ENCODE results near the gene IDH1. TPM values are rescaled to one million over a fixed set of nuclear protein-coding genes. Genes with fewer than 3 reads are reported as not detected.

Gene IDH1
- total RNA-seq, 2 donors from 2014 or later = 305 to 431 TPM

- peak; percentile 50 for DNase-seq
- peak; percentile 67 for TF ChIP-seq CTCF (conservative IDR thresholded peaks at IDR 0.05)
- no peaks in the 10 kb centered on the region for H3K9me3 ChIP-seq (ENCODE audit: control insufficient read depth, low read length)
- H3K27me3 ChIP-seq (ENCODE audit: control insufficient read depth, insufficient read depth, low read length, poor library complexity, severe bottlenecking) = no peaks in the 10 kb centered on the region
- H3K4me1 Mint-ChIP-seq = peaks cover 36% of the 10 kb centered on the region
- no peaks in the 10 kb centered on the region for H3K9me3 Mint-ChIP-seq
- H3K4me3 ChIP-seq (ENCODE audit: low read length) = no peak overlapping the region
- 87 to 94% methylated on average over 3 to 8 of the region's 10 CpGs for WGBS, 2 experiments (ENCODE audit: insufficient coverage in 1 of 2, insufficient read length in 1 of 2)
- peaks cover 25% of the 10 kb centered on the region for H3K36me3 ChIP-seq (ENCODE audit: control insufficient read depth, insufficient read depth, low read length)
- no peaks in the 10 kb centered on the region for H3K27me3 Mint-ChIP-seq (ENCODE audit: insufficient read depth)
- H3K4me1 ChIP-seq (ENCODE audit: control insufficient read depth, insufficient read depth, low read length) = no peaks in the 10 kb centered on the region
- H3K27ac ChIP-seq (ENCODE audit: low read depth, low read length) = no peak overlapping the region
- no peak overlapping the region for H3K9ac ChIP-seq (ENCODE audit: extremely low read depth, low read length, poor library complexity, severe bottlenecking)
- peak overlapping the region; percentile 56 for H3K27ac Mint-ChIP-seq
- H3K4me3 Mint-ChIP-seq = peak overlapping the region; percentile 99
- H3K36me3 Mint-ChIP-seq (ENCODE audit: low read depth) = peaks cover 22% of the 10 kb centered on the region
These were observed 1.4 kb upstream of the IDH1 start for GRCh38 chr2:208256192-208256782.

DNA sequence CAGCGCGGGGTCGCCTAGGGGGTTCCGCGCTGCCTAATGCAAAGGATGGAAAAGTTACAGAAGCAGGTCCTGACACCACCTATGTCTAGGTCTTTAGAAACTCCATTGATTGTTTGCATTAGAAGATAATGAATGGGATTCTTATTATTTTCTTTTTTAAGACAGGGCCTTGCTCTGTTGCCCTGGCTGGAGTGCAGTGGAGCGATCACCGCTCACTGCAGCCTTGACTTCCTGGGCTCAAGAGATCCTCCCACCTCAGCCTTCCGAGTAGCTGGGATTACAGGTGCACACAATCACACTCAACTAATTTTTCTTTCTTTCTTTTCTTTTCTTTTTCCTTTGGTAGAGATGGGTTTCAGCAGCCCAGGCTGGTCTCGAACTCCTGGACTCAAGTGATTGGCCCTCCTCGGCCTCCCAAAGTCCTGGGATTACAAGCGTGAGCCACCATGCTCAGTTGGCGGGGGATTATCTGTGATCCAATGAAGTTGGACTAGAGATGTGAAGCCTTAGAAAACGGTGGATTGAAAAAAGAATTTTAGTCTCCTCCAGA, 761 bp upstream of the IDH1 start:
- Histone ChIP-seq H3K9ac (ENCODE audit: extremely low read depth, low read length, poor library complexity, severe bottlenecking) (no peak overlapping the region), H3K27ac (ENCODE audit: low read depth, low read length) (peak overlapping the region; percentile 90), H3K27me3 (ENCODE audit: control insufficient read depth, insufficient read depth, low read length, poor library complexity, severe bottlenecking) (no peaks in the 10 kb centered on the region), H3K4me1 (ENCODE audit: control insufficient read depth, insufficient read depth, low read length) (no peaks in the 10 kb centered on the region), H3K36me3 (ENCODE audit: control insufficient read depth, insufficient read depth, low read length) (peaks cover 31% of the 10 kb centered on the region), H3K4me3 (ENCODE audit: low read length) (peak overlapping the region; percentile 100), H3K9me3 (ENCODE audit: control insufficient read depth, low read length) (no peaks in the 10 kb centered on the region)
- TF ChIP-seq CTCF (conservative IDR thresholded peaks at IDR 0.05) = no peak
- Mint-ChIP-seq H3K4me1 (peaks cover 36% of the 10 kb centered on the region), H3K27me3 (ENCODE audit: insufficient read depth) (no peaks in the 10 kb centered on the region), H3K36me3 (ENCODE audit: low read depth) (peaks cover 28% of the 10 kb centered on the region), H3K27ac (peak overlapping the region; percentile 97), H3K9me3 (no peaks in the 10 kb centered on the region), H3K4me3 (peak overlapping the region; percentile 99)
- WGBS, 2 experiments (ENCODE audit: insufficient coverage in 1 of 2, insufficient read length in 1 of 2) = 38 to 55% methylated on average over 9 to 13 of the region's 13 CpGs
- no peak for DNase-seq

GRCh38 chr2:208254118-208254870, 577 bp downstream of the IDH1 start:
- no peaks in the 10 kb centered on the region for H3K27me3 ChIP-seq (ENCODE audit: control insufficient read depth, insufficient read depth, low read length, poor library complexity, severe bottlenecking)
- 0% methylated on average over 23 to 36 of the region's 36 CpGs for WGBS, 2 experiments (ENCODE audit: insufficient coverage in 1 of 2, insufficient read length in 1 of 2)
- Mint-ChIP-seq H3K27me3 (ENCODE audit: insufficient read depth) (no peaks in the 10 kb centered on the region), H3K27ac (peak overlapping the region; percentile 97), H3K9me3 (no peaks in the 10 kb centered on the region), H3K36me3 (ENCODE audit: low read depth) (peaks cover 40% of the 10 kb centered on the region), H3K4me3 (peak overlapping the region; percentile 99), H3K4me1 (peaks cover 44% of the 10 kb centered on the region)
- peaks cover 45% of the 10 kb centered on the region for H3K36me3 ChIP-seq (ENCODE audit: control insufficient read depth, insufficient read depth, low read length)
- no peaks in the 10 kb centered on the region for H3K9me3 ChIP-seq (ENCODE audit: control insufficient read depth, low read length)
- DNase-seq = peak; percentile 96
- no peaks in the 10 kb centered on the region for H3K4me1 ChIP-seq (ENCODE audit: control insufficient read depth, insufficient read depth, low read length)
- H3K27ac ChIP-seq (ENCODE audit: low read depth, low read length) = peak overlapping the region; percentile 89
- H3K4me3 ChIP-seq (ENCODE audit: low read length) = peak overlapping the region; percentile 100
- H3K9ac ChIP-seq (ENCODE audit: extremely low read depth, low read length, poor library complexity, severe bottlenecking) = peak overlapping the region; percentile 66
- TF ChIP-seq CTCF (conservative IDR thresholded peaks at IDR 0.05) = peak; percentile 89
